DMS53 treated with DMSO at 0.1 percent for 48 hours (cell line): Measurements from ENCODE around the gene MIOX.

Experiments used
- DNase-seq: peaks from one replicate; lab custom pipeline; 2025; ENCODE audit not compliant: unreplicated experiment; lab: John Stamatoyannopoulos, UW

The MIOX gene

DNA sequence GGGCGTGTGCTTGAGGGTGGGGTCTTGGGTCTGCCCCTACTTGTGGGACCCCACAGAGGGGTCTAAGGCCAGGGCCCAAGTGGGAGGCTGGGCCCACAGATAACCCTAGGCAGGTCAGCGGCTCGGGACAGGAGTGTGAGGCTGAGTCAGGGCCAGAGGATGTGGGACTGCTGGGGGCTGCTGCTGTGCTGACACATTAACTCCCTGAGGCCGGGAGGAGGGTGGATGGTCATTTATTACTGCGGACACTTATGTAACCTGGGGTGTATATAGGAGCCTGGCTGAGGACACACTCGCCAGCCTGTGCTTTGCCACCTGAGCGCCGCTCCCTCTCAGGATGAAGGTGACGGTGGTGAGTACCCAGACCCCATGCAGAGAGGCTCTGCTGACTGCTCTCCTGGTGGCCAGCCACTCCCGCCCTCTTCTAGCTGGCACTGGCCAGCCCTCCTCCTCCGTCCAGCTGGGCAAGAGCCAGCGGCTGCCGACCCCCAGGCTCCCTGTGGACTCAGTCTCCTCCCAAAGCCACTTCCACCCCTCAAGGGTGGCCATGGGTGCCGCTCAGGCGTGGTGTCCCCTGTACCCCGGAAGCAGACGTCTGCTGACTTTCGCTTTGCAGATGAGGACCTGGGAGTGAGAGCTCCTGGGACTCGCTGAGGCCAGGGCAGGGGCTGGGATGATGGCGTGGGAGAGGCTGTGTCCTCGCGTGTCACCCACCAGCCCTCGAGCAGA is at the start of gene MIOX:
MIOX (plus strand) TSS at position 299 of the 729 bp plus-strand sequence; CDS start at position 338, 39 bp downstream.
- DNase-seq: no peak

DNA sequence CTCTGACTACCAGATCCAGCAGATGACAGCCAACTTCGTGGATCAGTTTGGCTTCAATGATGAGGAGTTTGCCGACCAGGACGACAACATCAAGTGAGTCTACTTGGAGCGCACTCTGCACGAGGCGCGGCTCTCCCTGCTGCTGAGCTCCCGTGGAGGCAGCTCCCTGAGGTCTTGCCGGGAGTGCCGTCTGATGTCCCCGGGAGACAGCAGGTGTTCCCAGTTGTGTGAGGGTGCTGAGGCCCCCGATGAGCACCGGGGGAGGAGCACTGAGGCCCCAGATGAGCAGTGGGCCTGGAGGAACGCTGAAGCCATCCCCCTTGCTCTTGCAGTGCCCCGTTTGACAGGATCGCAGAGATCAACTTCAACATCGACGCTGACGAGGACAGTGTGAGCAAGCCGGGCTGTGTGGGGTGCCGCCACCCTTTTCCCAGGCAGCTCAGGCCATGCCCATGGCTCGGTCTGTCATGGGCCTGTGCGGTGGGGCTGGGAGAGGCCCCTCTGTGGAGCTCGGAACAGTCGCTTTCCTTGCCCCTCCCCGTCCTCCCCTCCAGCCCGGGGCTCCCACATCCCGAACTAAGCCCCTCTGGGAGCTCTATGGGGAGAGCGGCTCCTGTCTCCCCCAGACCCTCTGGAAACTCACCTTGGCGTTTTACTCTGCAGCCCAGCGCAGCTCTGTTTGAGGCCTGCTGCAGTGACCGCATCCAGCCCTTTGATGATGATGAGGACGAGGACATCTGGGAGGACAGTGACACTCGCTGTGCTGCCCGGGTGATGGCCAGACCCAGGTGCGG is 49.0 kb upstream of the MIOX start:
- no peak for DNase-seq

DNA sequence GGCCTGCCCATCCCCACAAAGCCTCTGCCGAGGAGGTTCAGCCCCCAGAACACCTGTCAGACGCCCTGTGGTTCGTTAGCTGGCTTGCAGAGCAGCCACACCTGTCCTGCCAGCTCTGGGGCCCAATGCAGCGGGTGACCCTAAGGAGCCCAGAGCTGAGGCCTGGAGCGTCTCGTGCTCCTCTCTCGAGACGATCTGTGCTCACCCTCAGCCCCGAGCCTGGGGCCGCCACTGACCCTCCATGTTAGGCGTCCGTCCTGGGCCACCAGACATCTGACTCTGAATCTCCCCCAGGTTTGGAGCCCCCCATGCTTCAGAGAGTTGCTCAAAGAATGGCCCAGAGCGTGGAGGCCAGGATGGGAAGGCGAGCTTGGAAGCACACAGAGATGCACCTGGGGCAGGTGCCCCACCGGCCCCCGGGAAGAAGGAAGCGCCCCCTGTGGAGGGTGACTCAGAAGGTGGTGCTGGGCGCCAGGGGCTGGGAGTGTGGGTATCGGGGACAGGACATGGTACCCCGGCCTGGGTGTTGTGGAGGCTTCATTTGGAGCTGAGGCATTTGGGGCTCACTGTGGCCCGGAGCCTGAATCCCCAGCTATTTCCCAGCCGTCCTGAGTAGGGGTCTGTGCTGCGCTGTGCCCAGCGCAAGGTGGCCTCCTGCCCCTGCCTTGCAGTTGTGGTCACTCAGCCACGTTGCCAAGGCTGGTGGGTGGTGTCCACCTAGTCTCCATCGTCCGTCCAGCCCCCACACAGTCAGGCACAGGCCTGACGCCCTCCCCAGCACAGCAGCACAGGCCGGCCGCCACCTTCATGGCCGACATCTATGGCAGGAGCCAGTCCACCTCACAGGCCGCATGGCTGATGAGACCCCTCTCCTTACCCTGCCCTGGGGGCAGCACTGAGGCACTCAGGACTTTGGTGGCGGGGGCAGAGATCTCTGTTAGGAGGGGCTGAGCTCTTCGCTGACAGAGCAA is 48.1 kb upstream of the MIOX start:
- DNase-seq: no peak

DNA sequence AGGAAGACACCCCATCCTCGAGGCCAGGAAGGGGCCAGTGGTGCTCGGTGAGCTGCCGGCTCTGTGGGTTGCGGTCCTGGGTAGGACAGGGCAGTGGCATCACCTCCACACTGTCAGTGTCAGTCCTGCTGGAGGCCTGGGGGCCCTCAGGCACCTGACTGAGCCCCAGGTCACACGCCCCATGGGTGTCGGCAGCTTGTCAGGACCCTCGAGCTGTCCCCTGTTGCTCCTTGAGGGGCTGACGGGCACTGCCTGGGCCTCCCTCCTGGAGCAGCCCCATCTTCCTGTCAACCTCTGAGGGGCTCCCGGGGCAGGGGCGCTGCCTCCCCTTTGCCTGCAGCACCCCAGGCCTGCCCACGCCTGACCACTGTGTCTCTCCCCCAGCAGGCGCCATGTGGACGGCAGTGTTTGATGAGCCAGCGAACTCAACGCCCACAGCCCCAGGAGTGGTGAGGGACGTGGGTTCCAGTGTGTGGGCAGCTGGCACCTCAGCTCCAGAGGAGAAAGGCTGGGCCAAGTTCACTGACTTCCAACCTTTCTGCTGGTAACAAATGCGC is 47.3 kb upstream of the MIOX start:
- DNase-seq: no peak

DNA sequence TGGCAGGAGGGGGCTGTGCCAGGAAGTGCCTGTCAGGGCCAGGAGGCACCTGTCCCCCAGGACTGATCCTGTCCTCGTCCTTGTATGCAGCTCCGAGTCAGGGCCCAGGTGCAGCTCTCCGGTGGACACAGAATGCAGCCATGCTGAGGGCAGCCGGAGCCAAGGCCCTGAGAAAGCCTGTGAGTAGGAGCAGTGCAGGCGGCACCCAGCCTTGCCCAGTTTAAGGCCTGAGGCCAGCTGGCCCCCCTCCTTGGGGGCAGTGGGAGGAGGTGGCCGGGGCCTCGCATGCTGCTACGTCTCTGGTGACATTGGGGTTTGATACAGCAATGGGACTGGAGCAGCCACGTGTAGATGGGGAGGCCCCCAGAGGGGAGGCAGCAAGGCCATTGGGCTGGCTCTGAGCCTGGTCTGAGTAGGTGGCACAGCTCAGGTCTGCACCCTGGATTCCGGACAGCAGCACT is 46.8 kb upstream of the MIOX start:
- no peak for DNase-seq

DNA sequence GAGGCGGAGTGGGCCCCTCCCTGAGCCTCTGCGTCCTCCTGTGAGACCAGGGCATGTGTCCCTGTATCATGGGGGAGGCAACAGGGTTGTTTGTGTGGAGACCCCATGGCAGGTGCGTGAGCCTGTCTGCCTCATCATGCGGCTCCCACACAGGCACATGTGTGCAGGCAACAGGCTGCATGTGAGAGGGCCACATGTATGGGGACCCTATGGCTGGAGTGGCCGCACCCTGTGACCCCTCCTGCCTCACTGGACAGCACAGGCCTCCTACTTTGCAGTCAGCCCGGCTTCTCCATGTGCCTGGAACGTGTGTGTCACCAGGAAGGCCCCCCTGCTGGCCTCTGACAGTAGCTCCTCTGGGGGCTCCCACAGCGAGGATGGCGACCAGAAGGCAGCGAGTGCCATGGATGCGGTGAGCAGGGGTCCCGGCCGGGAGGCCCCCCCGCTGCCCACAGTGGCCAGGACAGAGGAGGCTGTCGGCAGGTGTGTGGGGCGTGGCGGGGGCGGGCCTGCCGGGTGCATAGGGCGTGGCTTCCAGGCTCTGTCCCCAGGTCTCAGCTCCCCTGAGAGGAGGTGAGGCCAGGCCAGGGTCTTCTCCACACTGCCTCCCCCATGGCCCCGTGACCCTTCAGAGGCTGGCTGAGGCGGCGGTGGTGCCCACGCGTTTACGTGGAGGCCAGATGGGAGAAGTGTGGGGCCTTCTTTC is 46.0 kb upstream of the MIOX start:
- DNase-seq: no peak

DNA sequence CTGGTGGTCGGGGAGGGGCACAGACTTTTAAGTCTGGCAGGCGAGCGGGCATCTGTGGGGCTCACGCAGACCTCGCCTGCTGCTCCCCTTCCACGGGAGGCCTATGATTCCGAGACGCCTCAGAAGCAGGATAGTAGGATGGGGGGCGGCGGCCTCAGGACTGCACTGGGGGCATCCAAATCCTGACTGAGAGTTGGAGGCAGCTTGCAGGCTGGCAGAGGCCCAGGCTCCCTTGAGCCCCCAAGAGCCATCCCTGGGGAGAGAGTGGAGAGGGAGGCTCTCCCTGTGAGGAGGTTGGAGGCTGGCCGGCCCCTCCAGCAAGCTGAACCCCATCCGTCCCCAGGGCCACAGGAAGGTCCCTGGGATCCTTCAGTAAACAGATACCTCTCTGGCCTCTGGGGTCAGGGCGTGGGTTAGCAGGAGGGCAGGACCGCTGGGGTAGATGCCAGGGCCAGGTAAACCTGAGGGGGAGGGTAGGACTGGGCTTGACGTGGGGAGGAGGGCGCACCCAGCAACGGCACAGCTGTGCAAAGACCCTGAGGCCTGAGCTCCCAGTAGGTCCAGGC is 45.1 kb upstream of the MIOX start:
- no peak for DNase-seq

DNA sequence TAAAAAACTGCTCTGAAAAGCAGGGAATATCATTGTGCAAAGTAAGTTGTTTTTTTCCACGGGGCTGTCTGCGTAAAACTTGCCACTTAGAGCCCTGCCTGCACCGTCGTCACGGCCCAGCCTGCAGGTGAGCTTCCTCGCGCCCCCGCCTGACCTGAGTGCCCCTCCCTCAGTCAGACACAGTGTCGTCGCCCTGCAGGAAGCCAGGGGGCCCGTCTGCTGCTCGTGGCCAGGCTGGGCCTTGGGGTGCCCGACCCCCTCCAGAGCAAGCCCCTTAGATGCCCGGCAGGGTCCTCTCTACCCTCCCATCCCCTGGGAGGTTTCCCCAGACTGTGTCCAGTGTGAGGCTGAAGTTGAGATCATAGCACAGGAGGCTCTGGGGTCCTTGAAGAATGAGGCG is 43.5 kb upstream of the MIOX start:
- no peak for DNase-seq

DNA sequence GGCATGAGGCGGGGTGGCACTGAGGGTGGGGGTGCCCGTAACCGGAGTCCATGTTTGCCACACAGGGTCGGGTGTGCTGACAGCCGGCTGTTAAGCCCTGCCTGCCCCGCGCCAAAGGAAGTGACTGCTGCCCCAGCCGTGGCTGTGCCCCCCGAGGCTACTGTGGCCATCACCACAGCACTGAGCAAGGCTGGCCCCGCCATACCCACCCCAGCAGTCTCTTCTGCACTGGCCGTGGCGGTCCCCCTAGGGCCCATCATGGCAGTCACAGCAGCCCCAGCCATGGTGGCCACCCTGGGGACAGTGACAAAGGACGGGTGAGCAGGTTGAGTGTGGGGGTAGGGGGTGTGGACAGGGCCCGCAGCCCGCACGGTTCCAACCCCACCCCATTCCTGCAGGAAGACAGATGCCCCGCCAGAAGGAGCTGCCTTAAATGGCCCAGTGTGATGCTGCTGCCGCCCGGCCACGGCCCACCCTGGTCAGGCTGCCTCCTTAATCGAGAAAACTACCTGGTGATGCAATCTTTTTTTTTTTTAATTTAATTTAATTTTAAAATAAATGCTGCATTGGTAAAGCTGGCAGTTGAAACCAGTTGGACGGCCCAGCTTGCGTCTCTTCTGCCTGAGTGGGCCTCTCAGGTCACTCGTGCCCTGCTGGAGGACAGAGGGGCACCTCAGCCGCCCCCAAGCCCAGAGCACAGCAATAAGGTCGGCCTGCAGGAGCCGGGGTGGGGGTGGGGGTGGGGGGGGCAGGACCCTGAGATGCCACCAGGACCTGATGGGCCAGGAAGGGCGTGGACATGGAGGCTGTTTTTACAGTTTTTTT is 42.6 kb upstream of the MIOX start:
- no peak for DNase-seq

DNA sequence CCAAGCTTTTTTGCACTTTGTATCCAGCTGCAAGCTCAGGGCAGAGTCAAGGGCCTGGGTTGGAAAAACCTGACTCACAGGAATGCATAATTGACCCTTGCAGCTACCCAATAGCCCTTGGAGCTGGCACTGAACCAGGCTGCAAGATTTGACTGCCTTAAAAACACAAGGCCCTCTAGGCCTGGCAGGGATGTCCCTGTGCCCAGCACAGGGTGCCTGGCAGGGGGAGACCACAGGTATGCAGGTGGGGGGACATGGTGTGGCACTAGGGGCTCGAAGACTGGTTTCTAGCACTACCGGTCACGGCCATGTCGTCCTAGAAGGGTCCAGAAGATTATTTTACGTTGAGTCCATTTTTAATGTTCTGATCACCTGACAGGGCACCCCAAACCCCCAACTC is 42.0 kb upstream of the MIOX start:
- no peak for DNase-seq

DNA sequence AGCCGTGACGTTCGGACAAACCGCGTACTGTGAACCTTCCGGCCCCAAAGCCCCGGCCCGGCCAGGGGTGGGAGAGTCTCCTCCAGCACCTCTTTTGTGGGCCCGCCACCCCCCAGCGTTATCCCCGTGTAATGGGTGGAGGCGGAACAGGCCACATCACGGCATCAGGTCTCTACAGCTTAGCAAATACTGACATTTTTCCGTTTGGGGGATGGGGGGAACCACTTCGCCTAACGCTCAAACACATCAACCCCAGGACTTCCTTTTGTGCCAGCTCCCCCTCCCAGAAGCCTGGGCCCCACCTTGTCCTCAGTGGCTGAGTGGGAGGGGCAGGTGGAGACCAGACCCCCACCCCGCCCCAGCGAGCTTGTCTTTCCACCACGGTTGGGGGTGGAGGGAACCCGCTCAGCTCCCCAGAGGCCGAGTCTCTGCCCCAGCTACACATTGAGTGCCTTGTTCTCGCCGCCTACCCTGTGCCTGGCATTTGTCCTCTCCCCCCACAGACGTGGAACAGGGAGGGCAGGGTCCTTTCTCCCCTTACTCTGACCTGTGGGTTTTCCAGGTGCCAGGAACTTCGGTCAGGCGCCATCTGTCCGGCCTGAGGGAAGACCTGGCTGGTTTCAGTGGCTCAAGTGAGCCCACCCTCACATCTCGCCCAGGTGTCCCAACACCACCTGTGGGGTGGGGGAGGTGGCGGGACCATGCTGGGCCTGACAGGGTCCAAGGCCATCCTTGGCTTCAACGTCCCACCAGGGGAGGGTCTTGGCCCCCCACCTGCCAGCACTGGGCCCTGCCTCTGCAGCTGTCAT is 41.4 kb upstream of the MIOX start:
- DNase-seq: no peak

DNA sequence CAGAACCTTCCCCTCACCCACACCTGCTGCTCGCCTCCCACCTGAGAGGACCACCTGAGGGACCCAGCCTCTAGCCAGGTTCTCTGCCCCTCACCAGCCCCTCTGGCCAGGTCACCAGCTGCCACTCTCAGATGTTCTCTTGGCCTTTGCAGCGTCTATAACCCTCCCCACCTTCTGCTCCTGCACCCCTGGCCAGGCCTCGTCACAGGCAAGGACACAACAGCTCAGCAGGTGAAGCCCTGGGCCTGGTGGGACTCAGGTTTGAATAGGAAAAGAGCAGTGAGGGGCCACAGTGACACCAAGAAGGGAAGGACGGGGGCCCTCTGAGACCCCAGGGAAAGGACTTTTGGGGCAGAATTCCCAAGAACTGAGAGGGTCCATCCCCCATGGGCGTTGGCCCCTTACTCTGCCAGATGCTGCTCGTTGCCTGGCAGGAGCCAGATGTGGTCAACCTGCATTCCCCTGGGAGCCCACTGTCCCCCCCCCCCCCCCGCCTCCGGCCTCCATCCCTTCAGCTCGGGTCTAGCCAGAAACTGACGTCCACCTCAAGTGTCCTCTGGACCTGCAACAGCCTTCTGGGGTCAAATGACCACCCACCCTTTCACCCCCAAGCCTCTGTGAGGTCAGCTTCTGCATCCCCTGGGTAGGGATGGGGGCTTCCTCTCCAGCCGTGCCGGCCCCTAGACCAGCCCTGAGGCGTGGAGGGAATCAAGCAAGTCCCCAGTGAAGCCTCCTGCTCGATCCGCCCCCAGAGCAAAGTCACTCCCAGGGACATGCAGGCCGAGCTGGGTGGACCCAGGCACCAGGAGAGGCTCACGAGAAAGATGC is 40.6 kb upstream of the MIOX start:
- DNase-seq: no peak

DNA sequence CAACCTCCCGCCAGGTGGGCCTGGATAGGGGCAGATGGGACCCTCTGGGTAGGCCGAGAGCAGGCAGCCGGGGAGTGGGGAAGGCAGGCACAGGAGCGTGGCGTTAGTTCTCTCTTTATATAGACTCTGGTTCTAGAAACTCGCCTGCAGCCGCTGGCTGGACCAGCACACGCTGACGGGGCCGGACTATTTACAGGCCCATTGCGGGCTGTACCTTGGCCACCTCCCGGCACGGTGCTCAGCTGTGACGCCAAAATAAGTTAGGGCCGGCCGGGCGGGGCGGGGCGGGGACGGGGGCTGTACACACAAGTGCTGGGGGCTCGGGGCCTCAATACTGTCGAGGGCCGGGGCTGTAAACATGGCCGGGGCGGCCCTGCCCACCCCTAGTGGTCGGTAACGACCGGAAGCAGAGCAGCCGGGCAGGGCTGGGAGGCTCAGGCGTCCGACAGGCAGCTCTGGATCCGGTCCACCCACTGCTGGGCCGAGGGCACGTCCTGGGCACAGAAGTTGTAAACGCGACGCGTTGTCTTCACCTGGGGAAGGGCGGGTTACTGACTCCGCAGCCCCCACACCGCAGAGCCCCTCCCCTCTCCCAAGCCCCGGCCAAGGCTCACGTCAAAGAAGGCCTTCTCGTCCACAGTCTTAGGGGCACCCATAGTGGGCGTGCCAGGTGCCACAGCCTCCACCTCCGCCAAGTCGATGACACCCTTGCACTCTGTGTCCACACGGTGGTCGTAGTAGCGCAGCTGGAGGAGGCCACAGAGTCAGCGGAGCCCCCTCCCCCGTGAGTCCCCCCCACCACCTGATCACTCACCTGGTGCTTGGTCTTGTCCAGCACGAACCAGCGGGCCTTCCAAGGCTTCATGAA is 39.7 kb upstream of the MIOX start:
- DNase-seq: no peak

DNA sequence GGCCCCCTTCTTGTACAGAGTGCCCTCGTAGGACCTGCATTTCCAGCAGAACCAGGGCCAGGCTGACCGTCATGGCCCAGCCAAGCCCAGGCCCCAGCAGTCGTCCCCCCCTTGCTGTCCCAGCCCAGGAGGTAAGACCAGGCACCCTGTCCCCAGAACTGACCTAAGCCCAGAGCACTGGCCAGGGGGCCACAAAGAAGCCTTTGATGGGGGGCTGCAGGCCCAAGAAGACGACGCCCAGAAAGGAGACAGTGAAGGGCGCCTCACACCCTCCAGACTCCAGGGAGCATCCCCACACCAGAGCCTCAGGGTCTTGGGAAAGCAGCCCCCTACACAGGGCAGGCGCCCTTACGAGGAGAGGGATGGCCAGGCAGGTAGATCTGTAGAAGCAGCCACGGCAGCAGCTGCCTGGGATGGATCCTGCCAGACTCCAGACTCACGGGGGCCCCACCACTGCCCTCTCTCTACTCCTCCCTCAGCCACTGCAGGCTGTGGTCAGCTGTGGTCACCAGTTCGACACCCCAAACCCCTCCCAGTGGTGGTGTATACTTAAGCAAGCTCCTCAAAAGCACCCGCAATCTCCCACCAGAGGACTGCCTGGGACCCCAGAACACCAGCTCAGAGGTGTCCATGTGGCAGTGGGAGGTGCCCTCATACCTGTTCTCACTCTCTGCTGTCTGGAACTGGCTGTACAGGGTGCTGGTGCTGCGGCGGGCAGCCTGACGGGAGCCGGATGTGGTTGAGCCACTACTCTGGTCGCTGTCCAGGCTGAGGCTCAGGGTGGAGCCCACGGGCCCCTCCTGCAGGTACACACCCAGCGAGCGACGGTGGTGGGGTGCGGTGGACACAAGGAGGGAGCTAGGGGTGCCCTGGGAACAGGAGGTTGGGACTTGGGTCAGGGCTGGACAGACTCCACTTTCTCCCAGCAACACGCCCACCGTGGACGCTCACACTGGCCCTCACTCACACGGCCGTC is 38.8 kb upstream of the MIOX start:
- no peak for DNase-seq

DNA sequence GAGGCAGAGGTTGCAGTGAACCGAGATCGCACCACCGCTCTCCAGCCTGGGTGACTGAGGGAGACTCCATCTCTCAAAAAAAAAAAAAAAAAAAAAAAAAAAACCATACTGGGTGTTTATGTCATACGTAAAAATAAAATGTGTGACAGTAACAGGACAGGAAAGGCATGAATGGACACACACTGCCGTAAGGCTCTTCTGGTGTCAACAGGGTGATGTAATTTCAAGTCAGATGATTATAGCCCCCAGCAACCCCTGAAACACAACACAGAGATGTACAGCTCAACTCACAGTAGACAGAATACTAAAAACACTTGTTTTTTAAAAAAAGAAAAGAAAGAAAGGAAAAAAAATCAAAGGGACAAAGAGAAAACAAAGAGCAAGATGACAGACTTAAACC is 34.0 kb upstream of the MIOX start:
- DNase-seq: no peak
